HEK293 (cell line): ENCODE results near the gene SEMA3D.

Source experiments
- CTCF ChIA-PET: fragments of 350-600 bp; formaldehyde crosslinking; extraction: SDS; loops from one replicate; lab custom pipeline; 2021; ENCODE audit warnings: antibody characterized with exemption; lab: Yijun Ruan, JAX
- POLR2A ChIA-PET: fragments of 300-600 bp; formaldehyde crosslinking; extraction: SDS; loops from one replicate; lab custom pipeline; 2020; ENCODE audit warnings: antibody characterized with exemption, inconsistent platforms; lab: Yijun Ruan, JAX
- H3K27ac ChIP-seq: fragments of 200-500 bp; sonication (Bioruptor generic); 2 replicates; pipeline ENCODE4 v1.5.1; 2014; ENCODE audit warnings: low read depth, low read length, control low read depth, inconsistent platforms; ENCODE audit errors: extremely low read depth
- H3K36me3 ChIP-seq, 2 experiments: fragments of 200-500 bp in 1 of 2; sonication (Bioruptor generic) in 1 of 2; 1 replicate in 1 of 2; 2 replicates in 1 of 2; pipeline ENCODE4 v1.5.1; 2014 to 2017; ENCODE audit warnings: inconsistent platforms in 2 of 2, low read length in 2 of 2; ENCODE audit not compliant: control insufficient read depth in 2 of 2, insufficient read depth in 1 of 2
- H3K4me1 ChIP-seq: fragments of 200-500 bp; sonication (Bioruptor generic); 2 replicates; pipeline ENCODE4 v1.5.1; 2014; ENCODE audit warnings: mild to moderate bottlenecking, low read length, inconsistent platforms; ENCODE audit not compliant: control insufficient read depth, insufficient read depth
- H3K4me3 ChIP-seq: 2 replicates; pipeline ENCODE4 v1.5.1; 2011; ENCODE audit warnings: low read depth, mild to moderate bottlenecking, control low read depth, low read length, moderate library complexity
- H3K9me3 ChIP-seq: fragments of 200-500 bp; sonication (Bioruptor generic); 2 replicates; pipeline ENCODE4 v1.5.1; 2014; ENCODE audit warnings: low read depth, low read length, inconsistent platforms; ENCODE audit not compliant: control insufficient read depth, insufficient read depth
- IKZF3 ChIP-seq: fragments of 450-650 bp; IDR thresholded peaks from 2 replicates; pipeline ENCODE4 v1.5.0; 2018; ENCODE audit warnings: missing biosample characterization, mild to moderate bottlenecking, missing genetic modification characterization, moderate library complexity
- SETDB1 ChIP-seq: IDR thresholded peaks from one replicate; pipeline ENCODE4 v1.6.1; 2017; ENCODE audit warnings: mild to moderate bottlenecking, low read length, moderate library complexity, mixed read lengths; ENCODE audit not compliant: insufficient read length
- SP7 ChIP-seq: fragments of 450-650 bp; formaldehyde crosslinking; IDR thresholded peaks from 2 replicates; pipeline ENCODE4 v1.5.1; 2016; ENCODE audit warnings: missing biosample characterization, missing genetic modification characterization
- ZBTB6 ChIP-seq: fragments of 450-650 bp; formaldehyde crosslinking; IDR thresholded peaks from 2 replicates; pipeline ENCODE4 v1.5.1; 2017; ENCODE audit warnings: missing biosample characterization, missing genetic modification characterization
- ZFHX2 ChIP-seq: fragments of 450-650 bp; formaldehyde crosslinking; conservative IDR thresholded peaks from 2 replicates; pipeline ENCODE4 v1.5.1; 2016; ENCODE audit warnings: missing biosample characterization, missing genetic modification characterization
- ZNF239 ChIP-seq: fragments of 450-650 bp; formaldehyde crosslinking; IDR thresholded peaks from 2 replicates; pipeline ENCODE4 v1.5.1; 2016; ENCODE audit warnings: missing biosample characterization, missing genetic modification characterization
- ZNF266 ChIP-seq: fragments of 450-650 bp; formaldehyde crosslinking; IDR thresholded peaks from 2 replicates; pipeline ENCODE4 v1.5.1; 2016; ENCODE audit warnings: missing biosample characterization, missing genetic modification characterization, low read depth
- ZNF274 ChIP-seq, 2 experiments: fragments of 200-500 bp in 1 of 2; fragments of 450-650 bp in 1 of 2; sonication (Bioruptor generic) in 1 of 2; formaldehyde crosslinking in 1 of 2; IDR thresholded peaks; 2 replicates each; pipeline versions ENCODE4 v1.5.1 to v1.6.1; 2014 to 2016; ENCODE audit warnings: borderline replicate concordance in 1 of 2, inconsistent platforms in 1 of 2, low read length in 1 of 2, missing biosample characterization in 1 of 2, missing genetic modification characterization in 1 of 2
- ZNF350 ChIP-seq: fragments of 450-650 bp; formaldehyde crosslinking; IDR thresholded peaks from 2 replicates; pipeline ENCODE4 v1.5.0; 2017; ENCODE audit warnings: missing biosample characterization, mild to moderate bottlenecking, missing genetic modification characterization
- ZNF513 ChIP-seq: fragments of 450-650 bp; IDR thresholded peaks from 2 replicates; pipeline ENCODE4 v1.5.1; 2018; ENCODE audit warnings: missing biosample characterization, missing genetic modification characterization
- ZNF747 ChIP-seq: fragments of 450-650 bp; formaldehyde crosslinking; IDR thresholded peaks from 2 replicates; pipeline ENCODE4 v1.5.1; 2016; ENCODE audit warnings: missing biosample characterization, missing genetic modification characterization
- ZNF837 ChIP-seq: fragments of 450-650 bp; formaldehyde crosslinking; IDR thresholded peaks from 2 replicates; pipeline ENCODE4 v1.5.1; 2016; ENCODE audit warnings: missing biosample characterization, missing genetic modification characterization
- TF ChIP-seq, protein P1 (sequence below): fragments of 450-650 bp; formaldehyde crosslinking; IDR thresholded peaks from 2 replicates; pipeline ENCODE4 v1.5.1; 2016; ENCODE audit warnings: missing biosample characterization, missing genetic modification characterization
- TF ChIP-seq, protein P2 (sequence below): fragments of 450-650 bp; formaldehyde crosslinking; IDR thresholded peaks from 2 replicates; pipeline ENCODE4 v1.5.1; 2016; ENCODE audit warnings: missing biosample characterization, missing genetic modification characterization, borderline replicate concordance
- TF ChIP-seq, protein P3 (sequence below): fragments of 450-650 bp; formaldehyde crosslinking; IDR thresholded peaks from 2 replicates; pipeline ENCODE4 v1.5.1; 2016; ENCODE audit warnings: missing biosample characterization, missing genetic modification characterization
- TF ChIP-seq, protein P4 (sequence below): fragments of 450-650 bp; formaldehyde crosslinking; optimal IDR thresholded peaks from 2 replicates; pipeline ENCODE3; 2016; ENCODE audit warnings: missing biosample characterization, mild to moderate bottlenecking, missing genetic modification characterization

Gene SEMA3D

GRCh38 chr7:85000735-85001350 lies 186.0 kb downstream of the SEMA3D start (continued):
- TF ChIP-seq, protein P1, sequence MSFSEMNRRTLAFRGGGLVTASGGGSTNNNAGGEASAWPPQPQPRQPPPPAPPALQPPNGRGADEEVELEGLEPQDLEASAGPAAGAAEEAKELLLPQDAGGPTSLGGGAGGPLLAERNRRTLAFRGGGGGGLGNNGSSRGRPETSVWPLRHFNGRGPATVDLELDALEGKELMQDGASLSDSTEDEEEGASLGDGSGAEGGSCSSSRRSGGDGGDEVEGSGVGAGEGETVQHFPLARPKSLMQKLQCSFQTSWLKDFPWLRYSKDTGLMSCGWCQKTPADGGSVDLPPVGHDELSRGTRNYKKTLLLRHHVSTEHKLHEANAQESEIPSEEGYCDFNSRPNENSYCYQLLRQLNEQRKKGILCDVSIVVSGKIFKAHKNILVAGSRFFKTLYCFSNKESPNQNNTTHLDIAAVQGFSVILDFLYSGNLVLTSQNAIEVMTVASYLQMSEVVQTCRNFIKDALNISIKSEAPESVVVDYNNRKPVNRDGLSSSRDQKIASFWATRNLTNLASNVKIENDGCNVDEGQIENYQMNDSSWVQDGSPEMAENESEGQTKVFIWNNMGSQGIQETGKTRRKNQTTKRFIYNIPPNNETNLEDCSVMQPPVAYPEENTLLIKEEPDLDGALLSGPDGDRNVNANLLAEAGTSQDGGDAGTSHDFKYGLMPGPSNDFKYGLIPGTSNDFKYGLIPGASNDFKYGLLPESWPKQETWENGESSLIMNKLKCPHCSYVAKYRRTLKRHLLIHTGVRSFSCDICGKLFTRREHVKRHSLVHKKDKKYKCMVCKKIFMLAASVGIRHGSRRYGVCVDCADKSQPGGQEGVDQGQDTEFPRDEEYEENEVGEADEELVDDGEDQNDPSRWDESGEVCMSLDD: no peak
- TF ChIP-seq SP7 (no peak), ZNF266 (tag by site-specific recombination) (no peak), ZNF350 (tag by site-specific recombination) (no peak), SETDB1 (no peak), ZNF747 (tag by site-specific recombination) (no peak)
- TF ChIP-seq, protein P2, sequence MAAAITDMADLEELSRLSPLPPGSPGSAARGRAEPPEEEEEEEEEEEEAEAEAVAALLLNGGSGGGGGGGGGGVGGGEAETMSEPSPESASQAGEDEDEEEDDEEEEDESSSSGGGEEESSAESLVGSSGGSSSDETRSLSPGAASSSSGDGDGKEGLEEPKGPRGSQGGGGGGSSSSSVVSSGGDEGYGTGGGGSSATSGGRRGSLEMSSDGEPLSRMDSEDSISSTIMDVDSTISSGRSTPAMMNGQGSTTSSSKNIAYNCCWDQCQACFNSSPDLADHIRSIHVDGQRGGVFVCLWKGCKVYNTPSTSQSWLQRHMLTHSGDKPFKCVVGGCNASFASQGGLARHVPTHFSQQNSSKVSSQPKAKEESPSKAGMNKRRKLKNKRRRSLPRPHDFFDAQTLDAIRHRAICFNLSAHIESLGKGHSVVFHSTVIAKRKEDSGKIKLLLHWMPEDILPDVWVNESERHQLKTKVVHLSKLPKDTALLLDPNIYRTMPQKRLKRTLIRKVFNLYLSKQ (tag by site-specific recombination): no peak

DNA sequence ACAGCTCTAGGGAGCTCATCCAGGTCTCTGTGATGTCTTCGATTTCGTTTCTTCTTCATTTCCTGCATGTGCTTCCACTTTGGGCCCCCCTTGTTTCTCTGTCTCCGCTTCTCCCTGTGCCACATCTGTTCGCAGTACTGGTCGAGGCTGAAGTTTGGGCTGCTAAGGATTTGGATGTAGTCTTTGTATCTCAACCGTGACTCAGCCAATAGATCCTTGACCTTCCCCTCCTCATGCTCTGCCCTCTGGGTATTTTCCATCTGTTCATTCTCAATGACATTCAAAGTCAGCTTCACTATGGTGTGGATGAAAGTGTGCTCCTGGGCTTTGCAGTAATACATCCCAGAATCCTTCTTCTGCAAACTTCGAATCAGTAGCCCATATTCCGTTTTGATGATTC lies 187.4 kb downstream of the SEMA3D start:
- no peaks in the 10 kb centered on the region for H3K36me3 ChIP-seq
- ChIA-PET CTCF (interaction anchor here (0.7 to 1.3 kb wide), 3 partner anchors 14 to 1679 kb away, joined by 3 read pairs; no protein-coding TSS in a partner anchor), POLR2A (no interaction called here)
- H3K4me3 ChIP-seq: no peak overlapping the region
- H3K4me1 ChIP-seq: peaks cover 25% of the 10 kb centered on the region
- no peak overlapping the region for H3K27ac ChIP-seq
- TF ChIP-seq, protein P3, sequence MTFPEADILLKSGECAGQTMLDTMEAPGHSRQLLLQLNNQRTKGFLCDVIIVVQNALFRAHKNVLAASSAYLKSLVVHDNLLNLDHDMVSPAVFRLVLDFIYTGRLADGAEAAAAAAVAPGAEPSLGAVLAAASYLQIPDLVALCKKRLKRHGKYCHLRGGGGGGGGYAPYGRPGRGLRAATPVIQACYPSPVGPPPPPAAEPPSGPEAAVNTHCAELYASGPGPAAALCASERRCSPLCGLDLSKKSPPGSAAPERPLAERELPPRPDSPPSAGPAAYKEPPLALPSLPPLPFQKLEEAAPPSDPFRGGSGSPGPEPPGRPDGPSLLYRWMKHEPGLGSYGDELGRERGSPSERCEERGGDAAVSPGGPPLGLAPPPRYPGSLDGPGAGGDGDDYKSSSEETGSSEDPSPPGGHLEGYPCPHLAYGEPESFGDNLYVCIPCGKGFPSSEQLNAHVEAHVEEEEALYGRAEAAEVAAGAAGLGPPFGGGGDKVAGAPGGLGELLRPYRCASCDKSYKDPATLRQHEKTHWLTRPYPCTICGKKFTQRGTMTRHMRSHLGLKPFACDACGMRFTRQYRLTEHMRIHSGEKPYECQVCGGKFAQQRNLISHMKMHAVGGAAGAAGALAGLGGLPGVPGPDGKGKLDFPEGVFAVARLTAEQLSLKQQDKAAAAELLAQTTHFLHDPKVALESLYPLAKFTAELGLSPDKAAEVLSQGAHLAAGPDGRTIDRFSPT (tag by site-specific recombination): no peak
- no peaks in the 10 kb centered on the region for H3K9me3 ChIP-seq

- H3K4me3 ChIP-seq: no peak overlapping the region
- H3K27ac ChIP-seq: no peak overlapping the region
- H3K4me1 ChIP-seq: peaks cover 18% of the 10 kb centered on the region
- H3K9me3 ChIP-seq: no peaks in the 10 kb centered on the region
- ChIA-PET CTCF (interaction anchor here (1.2 to 1.3 kb wide), 2 partner anchors 13 to 1018 kb away, joined by 3 read pairs; no protein-coding TSS in a partner anchor), POLR2A (no interaction called here)
- no peaks in the 10 kb centered on the region for H3K36me3 ChIP-seq
- TF ChIP-seq ZBTB6 (tag by site-specific recombination) (no peak), ZFHX2 (tag by site-specific recombination) (no peak), IKZF3 (tag by site-specific recombination) (no peak), ZNF513 (tag by site-specific recombination) (no peak), ZNF239 (no peak), ZNF837 (tag by site-specific recombination) (no peak), ZNF274 (IDR thresholded peaks at IDR 0.05; ENCODE audit: low read length) (no peak), ZNF274 (tag by site-specific recombination; IDR thresholded peaks at IDR 0.05; ENCODE audit: borderline replicate concordance) (no peak)
- TF ChIP-seq, protein P3 (tag by site-specific recombination): no peak
- TF ChIP-seq, protein P4, sequence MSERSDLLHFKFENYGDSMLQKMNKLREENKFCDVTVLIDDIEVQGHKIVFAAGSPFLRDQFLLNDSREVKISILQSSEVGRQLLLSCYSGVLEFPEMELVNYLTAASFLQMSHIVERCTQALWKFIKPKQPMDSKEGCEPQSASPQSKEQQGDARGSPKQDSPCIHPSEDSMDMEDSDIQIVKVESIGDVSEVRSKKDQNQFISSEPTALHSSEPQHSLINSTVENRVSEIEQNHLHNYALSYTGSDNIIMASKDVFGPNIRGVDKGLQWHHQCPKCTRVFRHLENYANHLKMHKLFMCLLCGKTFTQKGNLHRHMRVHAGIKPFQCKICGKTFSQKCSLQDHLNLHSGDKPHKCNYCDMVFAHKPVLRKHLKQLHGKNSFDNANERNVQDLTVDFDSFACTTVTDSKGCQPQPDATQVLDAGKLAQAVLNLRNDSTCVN (tag by site-specific recombination): no peak
Measured at GRCh38 chr7:84998665-84999064, 188.2 kb downstream of the SEMA3D start.
